ENCODE results near the gene LETM1.

LETM1 gene

DNA sequence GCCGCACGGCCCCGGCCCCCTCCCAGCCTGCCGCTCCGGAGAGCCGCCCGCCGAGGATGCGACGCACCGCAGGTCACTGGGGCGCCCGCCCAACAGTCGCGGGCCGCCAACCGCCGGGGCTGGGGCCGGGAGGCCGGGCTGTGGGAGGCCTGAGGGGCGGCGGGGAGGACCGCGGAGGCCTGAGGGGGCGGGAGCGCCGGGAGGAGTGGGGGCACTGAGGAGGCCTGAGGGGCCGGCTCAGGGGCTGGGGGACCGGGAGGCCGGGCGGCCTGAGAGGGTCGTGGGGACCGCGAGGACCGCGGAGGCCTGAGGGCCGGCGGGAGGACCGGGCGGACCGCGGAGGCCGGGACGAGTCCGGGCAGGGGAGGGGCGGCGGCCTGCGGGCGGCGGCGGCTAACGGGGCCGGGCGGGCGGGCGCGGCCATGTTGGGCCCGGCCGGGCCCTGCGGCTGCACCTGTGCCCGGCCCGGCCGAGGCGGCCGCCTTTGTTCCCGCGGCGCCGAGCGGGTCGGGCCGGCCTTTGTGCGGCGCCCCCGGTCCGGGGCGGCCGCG, 15.6 kb upstream of the LETM1 start:
- peak; percentile 34 for DNase-seq

GRCh38 chr4:1870578-1871443, 14.9 kb upstream of the LETM1 start, which contains the start of gene NSD2:
Gene NSD2 (plus strand): TSS chr4:1871393. CDS start chr4:1900655, 29,262 bp downstream.
- DNase-seq: peak; percentile 94

DNA sequence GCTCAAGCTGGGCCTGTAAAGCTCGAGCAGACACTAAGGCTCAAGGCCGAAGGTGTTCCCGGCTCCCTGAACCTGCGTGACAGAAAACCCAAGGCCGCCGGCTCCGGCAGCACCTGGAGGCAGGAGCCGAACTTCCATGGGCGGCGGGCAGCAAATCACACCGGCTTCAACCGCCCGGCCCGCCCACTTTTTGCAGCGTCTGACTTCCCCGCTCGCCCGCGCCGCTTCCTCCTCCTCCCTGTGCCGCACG, 14.3 kb upstream of the LETM1 start:
- peak; percentile 84 for DNase-seq

GRCh38 chr4:1869530-1870327, 13.8 kb upstream of the LETM1 start:
- DNase-seq: no peak

DNA sequence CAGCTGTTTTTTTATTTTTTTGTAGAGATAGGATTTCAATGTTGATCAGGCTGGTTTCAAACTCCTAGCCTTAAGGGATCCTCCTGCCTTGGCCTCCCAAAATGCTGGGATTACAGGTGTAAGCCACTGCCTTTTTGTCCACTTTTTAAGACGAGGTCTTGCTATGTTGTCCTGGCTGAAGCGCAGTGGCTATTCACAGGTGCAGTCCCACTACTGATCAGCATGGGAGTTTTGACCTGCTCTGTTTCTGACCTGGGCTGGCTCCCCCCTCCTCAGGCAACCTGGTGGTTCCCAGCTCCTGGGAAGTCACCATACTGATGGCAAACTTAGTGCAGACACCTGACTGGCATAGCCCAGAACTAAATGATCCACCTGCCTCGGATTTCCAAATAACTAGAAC, 13.0 kb upstream of the LETM1 start:
- no peak for DNase-seq

- DNase-seq: no peak
Observed at GRCh38 chr4:1868293-1868692, 12.3 kb upstream of the LETM1 start.

- no peak for DNase-seq
Observed at GRCh38 chr4:1866189-1866661, 10.3 kb upstream of the LETM1 start.

DNA sequence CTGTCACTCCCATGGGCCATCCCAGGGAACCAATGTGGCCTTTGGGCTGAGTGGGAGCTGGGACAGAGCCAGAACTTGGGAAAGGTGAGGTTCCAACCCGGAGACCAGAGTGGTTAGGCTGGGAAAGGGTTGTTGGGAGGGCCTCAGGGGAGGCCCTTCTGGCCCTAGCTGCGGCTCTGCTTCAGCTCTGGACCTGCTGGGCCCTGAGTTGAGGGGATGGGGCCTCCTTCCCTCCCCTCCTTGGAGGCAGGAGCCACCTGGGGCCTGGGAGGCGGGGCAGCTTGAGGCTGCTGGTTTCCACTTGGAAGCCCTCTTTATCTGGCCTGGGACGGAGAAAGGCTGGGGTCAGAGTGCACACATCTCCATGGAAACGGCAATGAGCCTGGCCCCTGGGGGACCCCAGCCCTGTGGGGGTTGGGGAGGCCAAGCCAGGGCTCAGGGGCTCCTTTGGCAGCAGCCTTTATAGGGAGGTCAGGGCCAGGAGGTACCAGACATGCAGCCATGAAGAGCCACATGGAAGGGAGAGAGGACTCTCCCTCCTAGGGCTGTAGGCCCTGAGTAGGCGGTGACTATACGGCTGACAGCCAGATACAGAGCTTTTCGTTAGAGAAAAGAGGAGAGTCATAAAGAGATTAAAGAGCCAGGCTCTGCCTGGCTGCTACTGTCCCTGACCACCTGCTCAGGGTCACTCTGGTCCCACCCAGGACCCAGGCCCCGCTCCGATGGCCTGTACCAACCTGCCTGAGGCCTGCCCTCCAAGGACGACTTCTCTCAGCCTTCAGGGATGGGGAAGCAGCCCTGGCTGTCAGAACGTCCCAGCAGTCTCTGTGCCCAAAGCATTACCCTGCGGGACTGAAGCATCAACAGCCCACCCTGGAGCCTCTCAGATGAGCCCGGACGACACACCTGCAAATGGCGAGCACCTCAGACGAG, 8.4 kb upstream of the LETM1 start:
- no peak for DNase-seq

DNA sequence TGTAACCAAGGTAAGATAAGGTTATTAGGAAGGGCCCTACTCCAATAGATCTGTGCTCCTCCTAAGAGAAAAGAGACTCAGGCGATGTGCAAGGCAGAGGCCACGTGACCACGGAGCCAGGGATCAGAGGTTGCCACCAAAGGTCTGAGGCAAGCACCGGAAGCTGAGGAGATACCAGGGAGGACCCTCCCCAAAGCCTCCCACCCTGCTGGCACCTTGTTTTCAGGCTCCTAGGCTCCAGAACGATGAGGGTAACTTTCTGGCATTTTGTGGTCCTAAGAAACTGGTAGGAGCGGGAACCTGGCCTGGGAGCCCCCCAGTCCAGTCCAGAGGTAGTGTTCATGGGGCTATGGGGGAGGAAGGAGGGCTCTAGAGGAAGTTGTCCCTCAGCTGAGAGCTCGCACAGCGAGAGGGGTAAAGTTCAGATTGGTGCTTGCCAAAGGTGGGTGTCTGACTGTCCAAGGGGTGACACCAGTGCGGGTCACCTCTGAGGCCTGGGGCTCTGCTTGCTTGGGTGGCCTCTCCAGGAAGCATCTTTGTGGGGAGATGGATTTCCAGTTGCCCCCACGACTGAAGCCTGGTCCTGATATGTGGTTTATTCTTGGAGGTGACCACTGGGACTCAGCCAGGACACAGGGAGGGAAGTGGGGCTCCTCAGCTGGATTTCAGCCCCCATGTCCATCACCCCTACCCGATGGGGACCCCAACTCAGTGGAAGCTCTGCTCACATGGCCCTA, 7.5 kb upstream of the LETM1 start:
- no peak for DNase-seq

DNA sequence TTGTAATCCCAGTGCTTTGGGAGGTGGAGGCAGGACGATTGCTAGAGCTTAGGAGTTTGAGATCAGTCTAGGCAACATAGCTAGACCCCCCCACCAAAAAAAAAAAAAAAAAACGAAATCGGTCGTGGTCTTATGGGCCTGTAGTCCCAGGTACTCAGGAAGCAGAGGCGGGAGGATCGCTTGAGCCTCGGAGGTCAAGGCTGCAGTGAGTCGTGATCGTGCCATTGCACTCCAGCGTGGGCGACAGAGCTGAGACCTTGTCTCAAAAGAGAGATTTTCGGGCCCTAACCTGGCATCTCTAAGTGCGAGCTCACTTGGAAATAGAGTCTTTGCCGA, 7.0 kb upstream of the LETM1 start:
- no peak for DNase-seq

GRCh38 chr4:1862055-1862911, 6.3 kb upstream of the LETM1 start:
- DNase-seq: no peak

GRCh38 chr4:1859389-1859753, 3.4 kb upstream of the LETM1 start:
- no peak for DNase-seq

DNA sequence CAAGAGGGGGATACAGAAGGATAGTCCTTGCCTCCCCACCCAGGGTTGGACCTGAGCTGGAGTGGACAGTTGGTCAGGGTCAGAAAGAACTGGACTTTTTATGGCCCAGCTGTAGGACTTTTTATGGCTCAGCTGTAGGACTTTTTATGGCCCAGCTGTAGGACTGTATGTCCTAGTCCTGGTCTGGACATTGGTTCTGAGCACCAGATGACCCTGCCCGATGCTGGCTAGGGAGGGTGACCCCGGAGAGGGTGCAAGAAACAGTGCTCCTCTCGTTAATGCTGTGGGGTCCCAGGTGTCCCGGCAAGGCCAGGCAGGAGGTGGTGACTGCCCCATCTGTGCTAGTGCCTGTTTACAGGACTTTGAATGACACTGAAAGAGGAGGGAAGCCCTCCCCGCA, 2.0 kb upstream of the LETM1 start:
- no peak for DNase-seq

- DNase-seq: no peak
Observed at GRCh38 chr4:1856943-1857699, 1.2 kb upstream of the LETM1 start.

GRCh38 chr4:1855333-1856070, 454 bp downstream of the LETM1 start:
- DNase-seq: no peak

GRCh38 chr4:1854752-1855151, 1.2 kb downstream of the LETM1 start:
- no peak for DNase-seq

DNA sequence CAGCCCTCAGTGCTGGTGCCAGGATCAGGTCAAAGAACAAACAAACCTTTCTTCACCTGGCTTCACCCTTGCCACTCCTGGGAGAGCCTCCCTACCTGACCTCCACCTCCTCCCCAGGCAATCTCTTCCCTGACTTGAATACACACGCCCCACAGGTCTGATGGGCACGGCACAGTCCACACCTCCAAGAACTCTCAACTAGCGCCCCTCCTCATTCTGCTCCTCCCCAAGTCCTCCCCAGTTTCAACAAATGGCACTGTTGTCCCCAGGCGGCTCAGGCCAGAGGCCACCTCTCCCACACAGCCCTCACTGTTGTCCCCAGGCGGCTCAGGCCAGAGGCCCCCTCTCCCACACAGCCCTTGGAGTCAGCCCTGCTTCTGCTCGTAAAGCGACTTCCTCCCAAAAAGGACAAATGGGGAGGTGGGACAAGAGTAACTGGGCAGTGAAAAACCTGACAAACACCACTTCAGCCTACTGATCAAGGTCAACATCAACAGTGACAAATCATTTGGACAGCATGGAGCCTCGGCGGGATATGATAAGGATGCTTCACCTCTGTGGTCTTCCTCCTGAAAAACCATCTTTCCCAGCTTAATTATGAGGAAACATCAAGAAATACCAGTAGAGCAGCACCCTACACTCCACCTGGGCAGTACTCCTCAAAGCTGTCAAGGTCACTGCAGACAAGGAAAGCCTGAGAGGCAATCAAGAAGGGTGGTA, 2.9 kb downstream of the LETM1 start:
- DNase-seq: no peak

DNA sequence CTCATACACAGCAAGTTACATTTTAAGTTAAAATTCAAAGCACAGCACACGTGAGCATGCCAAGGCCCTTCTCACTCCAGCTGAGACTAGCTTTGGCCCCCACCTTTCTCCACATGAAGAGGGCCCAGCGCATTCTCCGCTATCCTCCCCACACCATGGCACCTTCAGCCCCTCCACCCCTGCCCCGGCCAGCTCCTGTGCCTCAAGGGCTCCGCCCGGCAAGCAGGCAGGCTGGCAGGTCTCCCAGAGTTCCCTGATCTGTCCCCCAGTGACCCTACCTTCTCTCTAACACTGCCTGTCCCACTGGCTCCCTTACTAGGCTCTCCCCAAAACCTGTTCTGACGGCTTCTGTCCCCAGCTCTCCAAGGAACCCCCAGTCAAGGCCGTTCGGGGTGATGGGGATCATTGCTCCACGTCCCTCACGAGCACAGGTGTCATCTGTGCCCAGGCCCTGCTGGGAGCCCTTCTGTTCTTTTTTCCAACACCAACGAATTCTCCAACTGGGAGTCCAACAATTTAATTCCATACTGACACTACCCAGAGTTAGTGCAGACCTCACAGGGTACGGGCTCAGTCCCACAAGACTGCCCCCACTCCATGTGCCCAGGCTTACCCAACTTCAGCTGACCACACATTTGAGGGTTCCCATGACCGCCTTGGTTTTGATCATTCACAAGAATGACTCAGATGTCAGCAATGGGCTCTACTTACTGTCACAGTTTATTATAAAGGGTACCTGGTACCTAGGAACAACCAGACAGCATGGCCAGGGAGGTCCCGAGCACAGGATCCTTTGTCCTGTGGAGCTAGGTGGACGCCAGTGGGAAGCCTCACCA, 4.2 kb downstream of the LETM1 start:
- DNase-seq: no peak

Data from fibroblast of skin of right biceps (primary cell).